ENCODE results near the gene ATRX. TPM values are rescaled to one million over a fixed set of nuclear protein-coding genes. Genes with fewer than 3 reads are reported as not detected.

The ATRX gene
- 10 to 100 TPM; 30.0 to 33.0 TPM for total RNA-seq

GRCh38 chrX:77785486-77786364 lies at the start of gene ATRX:
Gene ATRX (minus strand): TSS chrX:77786216. CDS start chrX:77786001, 215 bp downstream.

Small RNA genes lying within 50 kb of the gene (small RNA-seq; reads per million reads assigned to genes)
- gene FABP5P15: 0 reads per million in 2 donors

Other genes with a start within 250 kb of the ATRX start
- gene MAGT1, start 109.2 kb upstream of the ATRX start, total RNA-seq: 10 to 100 TPM; 62.6 to 99.6 TPM
- gene COX7B, start 113.3 kb upstream of the ATRX start, total RNA-seq: 100 to 1,000 TPM; 268 to 331 TPM
- gene ATP7A, start 124.5 kb upstream of the ATRX start, total RNA-seq: 10 to 100 TPM; 22.4 to 41.0 TPM
- gene PGAM4, start 183.4 kb upstream of the ATRX start, total RNA-seq: not detected

Measured in melanocyte of skin (primary cell).